ENCODE results near the gene STK26. TPM values are rescaled to one million over a fixed set of nuclear protein-coding genes. Genes with fewer than 3 reads are reported as not detected.

The STK26 gene
- total and polyA plus RNA-seq, 7 donors: 10.2 to 18.7 (median 11.5) TPM

DNA sequence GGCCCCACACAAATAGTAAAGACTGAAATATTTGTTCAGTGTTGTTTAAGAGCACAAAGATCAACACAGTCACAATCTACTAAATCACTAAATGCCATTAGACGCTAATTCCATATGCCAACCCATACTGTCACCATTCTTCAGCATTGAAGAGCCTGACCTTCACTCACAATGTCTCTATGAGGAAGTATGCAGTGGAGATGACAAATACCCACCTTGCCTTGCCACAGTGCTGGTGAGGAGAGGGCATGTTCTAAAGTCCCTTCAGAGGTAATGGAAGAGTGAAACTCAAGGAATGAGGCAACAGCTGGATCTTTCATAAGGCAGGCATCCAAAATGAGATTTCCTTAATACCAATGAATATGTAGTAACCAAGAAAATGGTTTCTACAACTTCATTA lies 54.3 kb downstream of the STK26 start:
- intact Hi-C loops (cut with DNase I): no loop called here
- no peaks in the 10 kb centered on the region for H3K9me3 ChIP-seq
- no peak overlapping the region for H3K4me3 ChIP-seq
- DNase-seq: no peak
- TF ChIP-seq, protein P1, sequence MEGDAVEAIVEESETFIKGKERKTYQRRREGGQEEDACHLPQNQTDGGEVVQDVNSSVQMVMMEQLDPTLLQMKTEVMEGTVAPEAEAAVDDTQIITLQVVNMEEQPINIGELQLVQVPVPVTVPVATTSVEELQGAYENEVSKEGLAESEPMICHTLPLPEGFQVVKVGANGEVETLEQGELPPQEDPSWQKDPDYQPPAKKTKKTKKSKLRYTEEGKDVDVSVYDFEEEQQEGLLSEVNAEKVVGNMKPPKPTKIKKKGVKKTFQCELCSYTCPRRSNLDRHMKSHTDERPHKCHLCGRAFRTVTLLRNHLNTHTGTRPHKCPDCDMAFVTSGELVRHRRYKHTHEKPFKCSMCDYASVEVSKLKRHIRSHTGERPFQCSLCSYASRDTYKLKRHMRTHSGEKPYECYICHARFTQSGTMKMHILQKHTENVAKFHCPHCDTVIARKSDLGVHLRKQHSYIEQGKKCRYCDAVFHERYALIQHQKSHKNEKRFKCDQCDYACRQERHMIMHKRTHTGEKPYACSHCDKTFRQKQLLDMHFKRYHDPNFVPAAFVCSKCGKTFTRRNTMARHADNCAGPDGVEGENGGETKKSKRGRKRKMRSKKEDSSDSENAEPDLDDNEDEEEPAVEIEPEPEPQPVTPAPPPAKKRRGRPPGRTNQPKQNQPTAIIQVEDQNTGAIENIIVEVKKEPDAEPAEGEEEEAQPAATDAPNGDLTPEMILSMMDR (IDR thresholded peaks at IDR 0.05): no peak
- TF ChIP-seq POLR2A (IDR thresholded peaks at IDR 0.05) (no peak), POLR2AphosphoS5 (IDR thresholded peaks at IDR 0.05) (no peak), EP300 (IDR thresholded peaks at IDR 0.05) (no peak)
- H3K27ac ChIP-seq: no peak overlapping the region
- 100% methylated on average over 1 of the region's 1 CpG for WGBS, 2 donors
- H3K36me3 ChIP-seq: no peaks in the 10 kb centered on the region
- no peaks in the 10 kb centered on the region for H3K27me3 ChIP-seq
- H3K4me1 ChIP-seq: no peaks in the 10 kb centered on the region

DNA sequence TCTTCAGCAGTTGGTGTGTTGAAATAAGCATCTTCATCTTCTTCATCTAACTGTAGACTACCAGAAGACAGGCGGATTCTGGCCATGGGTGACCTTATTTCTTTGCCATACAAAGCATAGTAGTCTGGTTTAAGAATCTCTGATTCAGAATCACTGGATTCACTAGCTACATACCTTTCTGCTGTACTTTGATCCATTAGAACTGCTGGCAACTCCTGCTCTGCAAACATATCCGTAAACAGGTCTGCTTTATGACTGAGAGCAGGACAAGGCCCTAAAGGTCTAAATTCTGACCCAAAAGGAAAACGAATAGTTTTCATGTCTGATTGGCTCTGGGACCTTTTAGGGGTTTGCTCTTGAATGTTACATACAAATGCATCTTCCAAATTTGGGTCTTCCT lies 54.8 kb downstream of the STK26 start:
- DNase-seq: no peak
- TF ChIP-seq, protein P1 (IDR thresholded peaks at IDR 0.05): no peak
- TF ChIP-seq EP300 (IDR thresholded peaks at IDR 0.05) (no peak), POLR2A (IDR thresholded peaks at IDR 0.05) (no peak), POLR2AphosphoS5 (IDR thresholded peaks at IDR 0.05) (no peak)
- Histone ChIP-seq H3K4me1 (no peaks in the 10 kb centered on the region), H3K27ac (no peak overlapping the region), H3K36me3 (no peaks in the 10 kb centered on the region), H3K27me3 (no peaks in the 10 kb centered on the region), H3K4me3 (no peak overlapping the region), H3K9me3 (no peaks in the 10 kb centered on the region)
- 42 to 83% methylated on average over 3 of the region's 3 CpGs for WGBS, 2 donors
- intact Hi-C loops (cut with DNase I): no loop called here

DNA sequence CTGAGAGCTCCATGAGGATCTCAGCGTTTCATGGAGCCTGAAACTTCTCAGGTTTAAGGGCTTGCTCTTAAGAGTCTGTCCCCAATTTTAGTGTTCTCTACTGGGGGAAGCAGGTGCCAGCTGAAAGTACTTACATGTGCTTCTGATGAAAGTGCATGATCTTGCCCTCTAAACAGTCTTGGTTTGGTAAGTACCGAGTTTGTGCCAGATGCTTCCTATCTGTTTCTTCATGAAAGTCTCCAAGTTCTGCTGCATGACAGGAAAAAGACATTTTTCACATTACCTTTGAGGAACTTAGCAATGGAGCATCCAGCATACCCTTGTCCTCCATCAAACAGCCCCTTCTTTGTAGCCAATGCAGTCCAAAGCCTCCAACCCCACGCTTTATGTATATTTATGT lies 62.7 kb downstream of the STK26 start:
- intact Hi-C loops (cut with DNase I): no loop called here
- Histone ChIP-seq H3K36me3 (no peaks in the 10 kb centered on the region), H3K27ac (no peak overlapping the region), H3K9me3 (no peaks in the 10 kb centered on the region), H3K4me1 (no peaks in the 10 kb centered on the region), H3K27me3 (no peaks in the 10 kb centered on the region), H3K4me3 (no peak overlapping the region)
- TF ChIP-seq POLR2AphosphoS5 (IDR thresholded peaks at IDR 0.05): no peak
- no peak for TF ChIP-seq EP300 (IDR thresholded peaks at IDR 0.05)
- TF ChIP-seq, protein P1 (IDR thresholded peaks at IDR 0.05): no peak
- no peak for TF ChIP-seq POLR2A (IDR thresholded peaks at IDR 0.05)
- DNase-seq: no peak
- 27 to 42% methylated on average over 3 of the region's 3 CpGs for WGBS, 2 donors

DNA sequence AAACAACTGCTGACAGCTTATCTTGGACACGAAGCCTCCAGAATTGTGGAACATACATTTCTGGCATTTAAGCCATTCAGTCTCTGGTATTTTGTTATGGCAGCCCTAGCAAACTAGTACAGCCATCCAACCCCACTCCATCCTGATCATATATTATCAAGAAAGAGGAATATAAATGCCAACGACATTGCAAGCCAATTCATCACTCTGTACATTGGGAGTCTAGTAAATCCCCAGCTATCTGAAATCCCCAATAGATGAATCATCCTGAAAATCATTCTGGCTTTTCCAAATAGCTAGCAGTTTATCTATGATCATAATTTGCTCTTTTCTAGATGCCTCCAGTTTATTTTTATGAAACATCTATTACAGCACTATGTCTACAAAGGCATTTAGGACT lies 63.6 kb downstream of the STK26 start:
- Histone ChIP-seq H3K27ac (no peak overlapping the region), H3K4me1 (no peaks in the 10 kb centered on the region), H3K27me3 (no peaks in the 10 kb centered on the region), H3K36me3 (no peaks in the 10 kb centered on the region), H3K4me3 (no peak overlapping the region), H3K9me3 (no peaks in the 10 kb centered on the region)
- 57 to 71% methylated on average over 2 of the region's 2 CpGs for WGBS, 2 donors
- DNase-seq: no peak
- intact Hi-C loops (cut with DNase I): no loop called here
- TF ChIP-seq POLR2A (IDR thresholded peaks at IDR 0.05): no peak
- no peak for TF ChIP-seq POLR2AphosphoS5 (IDR thresholded peaks at IDR 0.05)
- TF ChIP-seq, protein P1 (IDR thresholded peaks at IDR 0.05): no peak
- no peak for TF ChIP-seq EP300 (IDR thresholded peaks at IDR 0.05)

DNA sequence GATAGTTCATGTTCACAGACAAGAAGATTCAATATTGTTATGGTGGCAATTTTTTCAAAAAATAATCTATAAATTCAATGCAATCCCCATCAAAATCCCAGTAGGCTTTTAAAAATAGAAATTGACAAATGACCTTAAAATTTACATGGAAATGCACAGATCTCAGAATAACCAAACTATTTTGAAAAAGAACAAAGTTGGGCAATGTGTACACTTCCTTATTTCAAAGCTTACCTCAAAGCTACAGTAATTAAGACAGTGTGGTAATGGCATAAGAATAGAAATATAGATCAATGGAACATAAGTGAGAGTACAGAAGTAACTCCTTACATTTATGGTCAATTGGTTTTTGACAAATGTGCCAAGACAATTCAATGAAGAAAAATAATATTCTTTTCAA lies 65.8 kb downstream of the STK26 start:
- Histone ChIP-seq H3K4me1 (no peaks in the 10 kb centered on the region), H3K4me3 (no peak overlapping the region), H3K9me3 (no peaks in the 10 kb centered on the region), H3K27ac (no peak overlapping the region), H3K36me3 (no peaks in the 10 kb centered on the region), H3K27me3 (no peaks in the 10 kb centered on the region)
- intact Hi-C loops (cut with DNase I): no loop called here
- DNase-seq: no peak
- TF ChIP-seq POLR2AphosphoS5 (IDR thresholded peaks at IDR 0.05): no peak
- no peak for TF ChIP-seq EP300 (IDR thresholded peaks at IDR 0.05)
- TF ChIP-seq, protein P1 (IDR thresholded peaks at IDR 0.05): no peak
- no peak for TF ChIP-seq POLR2A (IDR thresholded peaks at IDR 0.05)
